Colon (tissue), 2 donors: ENCODE data around the gene MGAT1.
"Not testable (repeated sequence)": the region's sequence is repeated elsewhere in the genome, so short reads cannot be mapped to it uniquely, and the experiment has no call there.

Experiments
- FAIRE-seq: peaks from 2 replicates; lab custom pipeline; 2012; peaks lifted over from hg19 to GRCh38; lab: Jason Lieb, UNC
- donor health status: control.
- donor health status: control.

The MGAT1 gene

GRCh38 chr5:180802325-180803180, at the start of gene MGAT1:
Gene MGAT1 (minus strand): TSS chr5:180802806. CDS start chr5:180792971, 9,835 bp downstream.
- FAIRE-seq, result no peak

- FAIRE-seq, result no peak
These were observed 48.0 kb upstream of the MGAT1 start for GRCh38 chr5:180850434-180851078.

- FAIRE-seq, result no peak
These were observed 47.2 kb upstream of the MGAT1 start for GRCh38 chr5:180849827-180850226.

- no peak for FAIRE-seq
These were observed 46.3 kb upstream of the MGAT1 start for GRCh38 chr5:180848878-180849277.

- no peak for FAIRE-seq
These were observed 45.7 kb upstream of the MGAT1 start for GRCh38 chr5:180848265-180848664.

GRCh38 chr5:180847026-180847425, 44.4 kb upstream of the MGAT1 start:
- FAIRE-seq, result no peak

- FAIRE-seq, result no peak
These were observed 42.3 kb upstream of the MGAT1 start for GRCh38 chr5:180844858-180845257.

GRCh38 chr5:180844432-180844831, 41.8 kb upstream of the MGAT1 start:
- FAIRE-seq, result no peak

GRCh38 chr5:180839935-180840334, 37.3 kb upstream of the MGAT1 start:
- FAIRE-seq, result no peak

- FAIRE-seq, result no peak
These were observed 36.6 kb upstream of the MGAT1 start for GRCh38 chr5:180839227-180839626.

- FAIRE-seq, result no peak
These were observed 34.9 kb upstream of the MGAT1 start for GRCh38 chr5:180837478-180837877.

GRCh38 chr5:180832638-180833068, 30.0 kb upstream of the MGAT1 start:
- FAIRE-seq, result no peak

- FAIRE-seq, result no peak
These were observed 28.8 kb upstream of the MGAT1 start for GRCh38 chr5:180831139-180832093.

- no peak for FAIRE-seq
These were observed 27.9 kb upstream of the MGAT1 start for GRCh38 chr5:180830253-180831138.

- FAIRE-seq, result no peak
These were observed 27.1 kb upstream of the MGAT1 start for GRCh38 chr5:180829726-180830125.

- FAIRE-seq, result not testable (repeated sequence)
These were observed 26.3 kb upstream of the MGAT1 start for GRCh38 chr5:180828756-180829531.

GRCh38 chr5:180827374-180827773, 24.8 kb upstream of the MGAT1 start:
- not testable (repeated sequence) for FAIRE-seq

- FAIRE-seq, result no peak
These were observed 23.3 kb upstream of the MGAT1 start for GRCh38 chr5:180825768-180826525.

- FAIRE-seq, result no peak
These were observed 22.2 kb upstream of the MGAT1 start for GRCh38 chr5:180824630-180825476.
